Measurements from ENCODE around the gene TXNDC11.

DNA sequence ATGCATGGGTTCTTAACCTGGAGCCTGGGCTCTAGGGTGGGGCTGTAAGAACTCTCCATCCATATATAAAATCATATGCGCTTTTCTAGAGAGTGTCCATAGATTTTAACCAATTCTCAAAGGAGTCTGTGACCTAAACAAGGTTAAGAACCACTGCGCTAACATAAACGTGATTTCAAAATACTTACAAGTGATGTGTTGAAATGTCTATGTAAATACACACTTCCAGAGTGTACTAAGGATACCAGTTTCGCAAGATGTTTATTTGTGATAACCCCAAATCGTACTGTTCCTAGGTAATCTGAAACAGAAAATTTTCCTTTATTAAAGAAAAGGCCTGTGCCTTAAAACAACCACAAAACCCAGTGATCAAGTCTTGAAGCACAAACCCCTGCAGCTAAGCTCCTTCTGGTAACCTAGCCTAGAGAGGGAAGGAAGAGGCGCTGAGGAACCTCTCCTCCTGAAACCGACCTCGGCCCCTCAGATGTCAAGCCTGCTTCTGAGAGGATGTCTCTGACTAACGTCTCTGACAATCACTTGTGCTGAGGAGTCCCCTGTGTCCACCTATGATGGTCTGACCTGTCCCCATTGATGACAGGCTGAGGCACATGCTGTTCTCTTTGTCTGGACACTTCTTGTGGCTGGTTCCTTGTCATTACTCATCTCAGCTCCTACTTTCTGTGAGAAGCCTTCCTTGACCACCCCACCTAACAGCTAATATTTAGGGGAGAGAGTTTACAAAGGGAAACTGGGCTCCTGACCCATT lies 42.2 kb downstream of the TXNDC11 start:
- TF ChIP-seq EZH2 (IDR thresholded peaks at IDR 0.05; ENCODE audit: borderline replicate concordance, low read depth, low read length, poor library complexity, severe bottlenecking) (no peak), CTCF (conservative IDR thresholded peaks at IDR 0.05; ENCODE audit: low read depth, low read length) (no peak)
